HG03558 (cell line): ENCODE data around the gene ZNF618.
"Not testable (repeated sequence)": the region's sequence is repeated elsewhere in the genome, so short reads cannot be mapped to it uniquely, and the experiment has no call there.

Experiments used
- ATAC-seq: cut with Tn5 transposase; IDR thresholded peaks from one replicate; pipeline ENCODE4 v1.9.1; 2021; ENCODE audit warnings: moderate number of reproducible peaks; ENCODE audit not compliant: unreplicated experiment; ENCODE audit errors: extremely low read depth

Gene ZNF618

GRCh38 chr9:114072184-114073140 is 196.4 kb downstream of the ZNF618 start:
- no peak for ATAC-seq

GRCh38 chr9:114075602-114076001 is 199.5 kb downstream of the ZNF618 start:
- no peak for ATAC-seq

GRCh38 chr9:114076237-114077161 is 200.4 kb downstream of the ZNF618 start:
- ATAC-seq: no peak

- ATAC-seq: no peak
Measured at GRCh38 chr9:114077162-114077837, 201.2 kb downstream of the ZNF618 start.

GRCh38 chr9:114078021-114078780 is 202.1 kb downstream of the ZNF618 start, which contains the start of gene AMBP:
TSS of gene AMBP (minus strand) at chr9:114078300. CDS start at chr9:114078209, 91 bp downstream.
- no peak for ATAC-seq

GRCh38 chr9:114078781-114079156 is 202.7 kb downstream of the ZNF618 start:
- ATAC-seq: no peak

GRCh38 chr9:114080195-114080772 is 204.2 kb downstream of the ZNF618 start:
- no peak for ATAC-seq

GRCh38 chr9:114080773-114081440 is 204.8 kb downstream of the ZNF618 start:
- no peak for ATAC-seq

GRCh38 chr9:114081441-114082016 is 205.4 kb downstream of the ZNF618 start:
- ATAC-seq: no peak

- no peak for ATAC-seq
Measured at GRCh38 chr9:114082017-114082762, 206.1 kb downstream of the ZNF618 start.

GRCh38 chr9:114082763-114083412 is 206.8 kb downstream of the ZNF618 start:
- not testable (repeated sequence) for ATAC-seq

GRCh38 chr9:114083666-114084065 is 207.6 kb downstream of the ZNF618 start:
- no peak for ATAC-seq

- no peak for ATAC-seq
Measured at GRCh38 chr9:114084282-114085073, 208.4 kb downstream of the ZNF618 start.

- no peak for ATAC-seq
Measured at GRCh38 chr9:114085387-114085789, 209.3 kb downstream of the ZNF618 start.

- no peak for ATAC-seq
Measured at GRCh38 chr9:114086009-114086408, 209.9 kb downstream of the ZNF618 start.

- ATAC-seq: no peak
Measured at GRCh38 chr9:114086607-114087006, 210.5 kb downstream of the ZNF618 start.
